HG02642 (cell line): ENCODE measurements around the gene TOGARAM1.
"Not testable (repeated sequence)": the region's sequence is repeated elsewhere in the genome, so short reads cannot be mapped to it uniquely, and the experiment has no call there.

Experiments
- ATAC-seq: cut with Tn5 transposase; IDR thresholded peaks from one replicate; pipeline ENCODE4 v1.9.1; 2021; ENCODE audit warnings: mild to moderate bottlenecking; ENCODE audit not compliant: unreplicated experiment, poor library complexity

TOGARAM1 gene

GRCh38 chr14:45038865-45039264 is 76.9 kb downstream of the TOGARAM1 start:
- ATAC-seq: no peak

- ATAC-seq: no peak
Measured at GRCh38 chr14:45039390-45039789, 77.4 kb downstream of the TOGARAM1 start.

GRCh38 chr14:45041641-45042040 is 79.7 kb downstream of the TOGARAM1 start:
- no peak for ATAC-seq

GRCh38 chr14:45044638-45045037 is 82.6 kb downstream of the TOGARAM1 start:
- no peak for ATAC-seq

- no peak for ATAC-seq
Measured at GRCh38 chr14:45048385-45048784, 86.4 kb downstream of the TOGARAM1 start.

GRCh38 chr14:45051180-45051579 is 89.2 kb downstream of the TOGARAM1 start:
- ATAC-seq: no peak

GRCh38 chr14:45051896-45052295 is 89.9 kb downstream of the TOGARAM1 start:
- no peak for ATAC-seq

- ATAC-seq: no peak
Measured at GRCh38 chr14:45057349-45057748, 95.4 kb downstream of the TOGARAM1 start.

- ATAC-seq: no peak
Measured at GRCh38 chr14:45057881-45058364, 95.9 kb downstream of the TOGARAM1 start.

GRCh38 chr14:45060551-45060950 is 98.6 kb downstream of the TOGARAM1 start:
- ATAC-seq: no peak

GRCh38 chr14:45065540-45065939 is 103.5 kb downstream of the TOGARAM1 start:
- no peak for ATAC-seq

- ATAC-seq: no peak
Measured at GRCh38 chr14:45065956-45066355, 104.0 kb downstream of the TOGARAM1 start.

GRCh38 chr14:45066667-45067066 is 104.7 kb downstream of the TOGARAM1 start:
- no peak for ATAC-seq

- ATAC-seq: no peak
Measured at GRCh38 chr14:45068396-45068795, 106.4 kb downstream of the TOGARAM1 start.

- ATAC-seq: no peak
Measured at GRCh38 chr14:45070215-45070614, 108.2 kb downstream of the TOGARAM1 start.

- ATAC-seq: no peak
Measured at GRCh38 chr14:45072126-45072525, 110.1 kb downstream of the TOGARAM1 start.

GRCh38 chr14:45073231-45073879 is 111.4 kb downstream of the TOGARAM1 start:
- no peak for ATAC-seq

GRCh38 chr14:45078323-45078722 is 116.3 kb downstream of the TOGARAM1 start:
- no peak for ATAC-seq

GRCh38 chr14:45080416-45080968 is 118.5 kb downstream of the TOGARAM1 start:
- ATAC-seq: not testable (repeated sequence)

- not testable (repeated sequence) for ATAC-seq
Measured at GRCh38 chr14:45081096-45081495, 119.1 kb downstream of the TOGARAM1 start.

- no peak for ATAC-seq
Measured at GRCh38 chr14:45082420-45082819, 120.4 kb downstream of the TOGARAM1 start.

- no peak for ATAC-seq
Measured at GRCh38 chr14:45083617-45083975, 121.6 kb downstream of the TOGARAM1 start.
